HG03378 (cell line): ENCODE measurements around the gene ERH.

Experiments
- ATAC-seq: cut with Tn5 transposase; IDR thresholded peaks from one replicate; pipeline ENCODE4 v1.9.1; 2021; ENCODE audit warnings: mild to moderate bottlenecking, moderate library complexity; ENCODE audit not compliant: unreplicated experiment

Gene ERH

GRCh38 chr14:69331206-69331605 is 66.9 kb downstream of the ERH start:
- ATAC-seq = no peak
